Measurements from ENCODE around the gene SNX30.

Gene SNX30

DNA sequence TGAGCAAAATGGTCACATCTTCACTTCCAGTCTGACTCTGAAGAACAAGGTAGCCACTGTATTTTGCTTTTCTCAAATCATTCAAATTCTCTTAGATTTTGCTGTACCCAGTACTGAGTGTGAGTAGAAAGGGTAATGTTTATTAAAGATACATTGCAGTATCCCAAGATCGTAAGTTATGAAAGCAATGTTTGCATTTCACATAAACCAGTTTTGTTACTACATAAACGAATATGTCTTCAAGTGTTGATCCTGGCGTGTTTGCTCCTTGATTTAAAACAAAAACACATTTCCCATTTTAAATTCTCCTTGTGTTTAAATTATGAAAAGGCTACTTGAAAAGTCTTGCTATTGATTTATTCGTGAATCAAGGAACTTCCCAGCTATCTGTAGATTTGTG is 22.0 kb downstream of the SNX30 start:
- TF ChIP-seq, protein P1, sequence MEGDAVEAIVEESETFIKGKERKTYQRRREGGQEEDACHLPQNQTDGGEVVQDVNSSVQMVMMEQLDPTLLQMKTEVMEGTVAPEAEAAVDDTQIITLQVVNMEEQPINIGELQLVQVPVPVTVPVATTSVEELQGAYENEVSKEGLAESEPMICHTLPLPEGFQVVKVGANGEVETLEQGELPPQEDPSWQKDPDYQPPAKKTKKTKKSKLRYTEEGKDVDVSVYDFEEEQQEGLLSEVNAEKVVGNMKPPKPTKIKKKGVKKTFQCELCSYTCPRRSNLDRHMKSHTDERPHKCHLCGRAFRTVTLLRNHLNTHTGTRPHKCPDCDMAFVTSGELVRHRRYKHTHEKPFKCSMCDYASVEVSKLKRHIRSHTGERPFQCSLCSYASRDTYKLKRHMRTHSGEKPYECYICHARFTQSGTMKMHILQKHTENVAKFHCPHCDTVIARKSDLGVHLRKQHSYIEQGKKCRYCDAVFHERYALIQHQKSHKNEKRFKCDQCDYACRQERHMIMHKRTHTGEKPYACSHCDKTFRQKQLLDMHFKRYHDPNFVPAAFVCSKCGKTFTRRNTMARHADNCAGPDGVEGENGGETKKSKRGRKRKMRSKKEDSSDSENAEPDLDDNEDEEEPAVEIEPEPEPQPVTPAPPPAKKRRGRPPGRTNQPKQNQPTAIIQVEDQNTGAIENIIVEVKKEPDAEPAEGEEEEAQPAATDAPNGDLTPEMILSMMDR (IDR thresholded peaks at IDR 0.05) = no peak
- TF ChIP-seq ZFX (IDR thresholded peaks at IDR 0.05; ENCODE audit: borderline replicate concordance) = no peak
- H3K27ac ChIP-seq = no peak overlapping the region

DNA sequence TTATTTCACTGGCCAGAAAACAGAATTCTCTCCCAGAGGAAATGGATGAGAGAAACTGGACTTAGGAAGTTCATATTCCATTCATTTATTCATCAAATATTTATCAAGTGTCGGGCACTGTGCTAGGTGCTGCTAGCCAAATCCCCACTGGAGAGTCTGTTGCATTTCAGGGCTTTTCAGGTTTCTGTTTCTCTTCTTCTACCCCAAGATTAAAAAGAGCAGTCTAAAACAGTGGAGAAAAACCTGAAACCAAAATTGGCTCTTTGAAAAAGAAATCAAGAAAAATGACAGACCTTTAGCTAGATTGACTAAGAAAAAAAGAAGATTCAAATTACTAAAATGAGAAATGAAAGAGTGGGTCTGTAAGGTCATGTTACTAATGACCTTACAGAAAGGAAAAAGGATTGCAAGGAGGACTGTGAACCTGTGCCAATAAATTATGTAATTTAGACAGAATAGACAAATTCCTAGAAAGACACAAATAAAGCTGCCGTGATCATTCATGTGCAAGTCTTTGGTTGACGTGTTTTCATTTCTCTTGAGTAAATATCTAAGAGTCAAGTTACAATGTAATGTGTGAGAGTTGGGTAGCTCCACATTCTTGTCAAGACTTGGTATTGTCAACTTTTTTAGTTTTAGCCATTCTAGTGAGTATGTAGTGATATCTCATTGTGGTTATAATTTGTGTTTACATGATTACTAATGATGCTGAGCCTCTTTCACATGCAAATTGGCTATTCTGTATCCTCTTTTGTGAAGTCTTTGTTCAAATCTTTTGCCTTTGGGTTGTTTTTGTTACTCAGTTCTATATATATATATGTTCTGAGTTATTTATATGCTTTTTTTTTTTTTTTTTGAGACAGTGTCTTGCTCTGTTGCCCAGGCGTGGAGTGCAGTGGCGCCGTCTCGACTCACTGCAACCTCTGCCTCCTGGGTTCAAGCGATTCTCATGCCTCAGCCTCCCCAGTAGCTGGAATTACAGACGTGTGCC is 23.7 kb downstream of the SNX30 start:
- no peak for TF ChIP-seq ZFX (IDR thresholded peaks at IDR 0.05; ENCODE audit: borderline replicate concordance)
- TF ChIP-seq, protein P1 (IDR thresholded peaks at IDR 0.05) = no peak
- no peak overlapping the region for H3K27ac ChIP-seq

- TF ChIP-seq ZFX (IDR thresholded peaks at IDR 0.05; ENCODE audit: borderline replicate concordance) = no peak
- TF ChIP-seq, protein P1 (IDR thresholded peaks at IDR 0.05) = no peak
- no peak overlapping the region for H3K27ac ChIP-seq
These were observed 27.4 kb downstream of the SNX30 start for GRCh38 chr9:112777914-112778313.

DNA sequence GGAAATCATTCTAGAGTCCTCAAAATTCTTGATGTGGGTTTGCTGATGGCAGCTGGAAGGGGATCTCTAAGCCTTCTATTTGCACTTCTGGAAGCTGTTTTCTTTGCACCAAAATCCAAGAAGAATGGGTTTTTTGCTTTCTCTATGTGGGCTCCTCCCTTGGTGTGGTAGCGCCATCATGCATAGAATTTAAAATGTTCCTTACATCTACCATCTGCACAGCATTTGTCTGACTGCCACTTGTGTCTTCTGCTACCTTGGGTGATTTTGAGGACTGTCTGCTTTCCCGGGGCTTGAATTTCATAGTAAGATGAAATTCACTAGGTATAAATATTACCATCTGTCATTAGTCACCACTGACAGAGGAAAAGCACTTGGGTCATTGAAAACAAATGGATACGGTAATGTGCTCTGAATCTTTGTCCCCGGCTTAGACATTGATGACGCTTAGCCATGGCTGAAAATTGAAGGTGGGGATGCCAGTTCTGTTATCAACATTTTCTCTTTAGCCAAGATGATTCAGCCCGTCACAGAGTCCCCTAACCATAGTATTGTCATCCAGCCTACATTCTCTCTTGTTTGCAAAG is 30.0 kb downstream of the SNX30 start:
- TF ChIP-seq, protein P1 (IDR thresholded peaks at IDR 0.05) = no peak
- no peak for TF ChIP-seq ZFX (IDR thresholded peaks at IDR 0.05; ENCODE audit: borderline replicate concordance)
- H3K27ac ChIP-seq = no peak overlapping the region

- TF ChIP-seq ZFX (IDR thresholded peaks at IDR 0.05; ENCODE audit: borderline replicate concordance) = no peak
- TF ChIP-seq, protein P1 (IDR thresholded peaks at IDR 0.05) = no peak
- no peak overlapping the region for H3K27ac ChIP-seq
These were observed 31.7 kb downstream of the SNX30 start for GRCh38 chr9:112782218-112782617.

DNA sequence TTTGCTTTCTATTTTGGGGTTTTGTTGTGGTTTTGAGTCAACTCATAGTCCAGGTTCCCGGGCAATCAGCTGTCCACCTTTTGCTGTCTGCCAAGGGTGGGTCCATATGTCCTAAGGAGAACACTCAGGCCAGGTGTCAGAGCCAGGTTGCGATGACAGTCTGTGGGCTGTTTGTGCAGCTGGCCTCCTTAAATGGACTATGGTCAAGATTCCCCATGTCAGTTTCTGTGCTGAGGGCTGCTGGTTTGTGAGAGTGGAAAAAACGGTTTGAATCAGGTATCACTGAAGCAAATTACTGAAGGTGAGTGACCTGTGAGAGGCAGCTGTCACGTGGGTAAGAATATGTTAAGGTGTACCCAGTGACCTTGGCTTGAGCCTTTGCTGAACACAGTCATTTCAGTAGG is 33.0 kb downstream of the SNX30 start:
- no peak for TF ChIP-seq ZFX (IDR thresholded peaks at IDR 0.05; ENCODE audit: borderline replicate concordance)
- TF ChIP-seq, protein P1 (IDR thresholded peaks at IDR 0.05) = no peak
- no peak overlapping the region for H3K27ac ChIP-seq
